ENCODE data around the gene CYP2C9.

Gene CYP2C9

DNA sequence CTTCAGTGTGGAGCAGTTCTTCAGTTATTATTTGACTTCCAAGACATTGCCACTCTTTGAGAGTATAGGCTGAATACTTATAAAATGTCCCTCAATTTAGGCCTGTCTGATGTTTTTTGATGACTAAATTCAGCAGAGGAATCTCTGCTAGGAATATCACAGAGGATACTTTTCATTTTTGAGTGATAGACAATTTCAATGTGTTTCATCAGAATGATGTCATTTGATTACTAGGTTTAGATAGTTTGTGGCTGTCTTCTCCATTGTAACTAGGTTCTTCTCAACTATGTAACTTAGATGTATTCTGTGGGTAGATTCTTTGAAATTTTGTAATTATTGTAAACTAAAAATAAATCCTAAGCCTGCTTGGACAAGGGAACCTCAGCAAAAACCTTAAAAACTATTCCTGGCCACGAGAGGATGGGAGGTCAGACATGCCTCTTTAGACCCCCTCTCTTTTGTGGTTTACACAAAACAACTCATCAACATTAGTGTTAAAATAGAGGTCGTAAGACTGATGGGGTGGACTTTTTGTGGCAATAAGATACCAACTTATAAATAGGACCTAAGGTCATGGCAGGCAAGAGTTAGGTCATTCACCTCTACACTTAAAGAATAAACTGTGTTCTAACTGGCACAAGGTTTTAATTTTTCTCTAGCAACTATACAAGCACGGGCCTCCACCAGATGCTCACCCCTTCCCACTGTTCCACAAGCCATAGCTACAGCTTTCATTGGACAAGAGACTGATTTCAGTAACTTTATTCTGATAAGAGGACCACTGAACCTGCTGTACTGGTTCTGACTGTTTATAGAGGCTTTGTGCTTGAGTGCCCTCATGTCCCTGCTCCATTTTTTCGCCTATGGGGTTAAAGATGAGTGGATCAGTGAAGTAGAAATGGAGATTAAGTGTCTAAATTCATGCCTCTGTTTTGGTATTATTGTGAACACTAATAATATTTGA lies 97.2 kb downstream of the CYP2C9 start:
- no peak for DNase-seq (ENCODE audit: low read depth in 3 of 3, low spot score in 1 of 3)

DNA sequence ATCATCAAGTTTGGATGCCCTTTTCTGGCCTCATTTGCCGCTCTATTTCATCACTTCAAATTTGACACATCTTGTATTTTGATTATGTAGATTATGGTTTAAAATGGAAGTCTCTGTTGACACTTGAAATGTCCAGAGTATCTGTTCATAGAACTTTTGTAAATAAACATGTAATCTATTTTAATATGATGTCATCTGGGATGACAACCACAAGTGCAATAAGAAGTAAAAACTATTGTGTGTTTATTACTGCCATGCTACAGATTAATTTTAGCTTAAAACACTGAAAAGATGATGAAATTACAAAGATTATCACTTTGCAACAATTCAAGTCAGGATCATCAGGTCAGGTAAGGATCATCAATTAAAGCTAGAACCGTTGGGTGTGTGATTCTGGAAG lies 100.8 kb downstream of the CYP2C9 start:
- no peak for DNase-seq (ENCODE audit: low read depth in 3 of 3, low spot score in 1 of 3)

Measured in stimulated activated CD4-positive, alpha-beta T cell treated with anti-CD3 and anti-CD28 coated beads, TNF-alpha, amount 100 ng/mL, for 1 hour (primary cell).